ENCODE data around the gene SCN1B.

DNA sequence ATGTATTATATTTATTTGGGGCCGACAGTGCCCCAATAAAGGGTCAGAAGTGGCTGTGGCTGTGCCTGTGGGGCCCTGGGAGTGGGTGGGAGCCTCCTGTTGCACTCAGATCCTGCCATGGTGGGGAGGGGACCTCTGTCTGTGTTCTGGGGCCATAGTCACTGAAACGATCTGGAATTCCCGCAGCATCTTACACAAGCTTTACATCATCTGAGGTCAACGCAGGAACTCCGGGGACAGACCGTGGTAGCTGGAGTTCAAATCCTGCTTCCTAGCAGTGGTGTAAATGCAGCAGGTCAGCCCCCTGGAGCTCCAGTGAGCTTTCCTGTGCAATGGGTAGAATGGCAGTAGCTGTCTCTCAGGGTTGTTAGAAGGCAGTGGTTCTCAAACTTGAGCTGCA lies 3.9 kb upstream of the SCN1B start:
- TF ChIP-seq, protein P1, sequence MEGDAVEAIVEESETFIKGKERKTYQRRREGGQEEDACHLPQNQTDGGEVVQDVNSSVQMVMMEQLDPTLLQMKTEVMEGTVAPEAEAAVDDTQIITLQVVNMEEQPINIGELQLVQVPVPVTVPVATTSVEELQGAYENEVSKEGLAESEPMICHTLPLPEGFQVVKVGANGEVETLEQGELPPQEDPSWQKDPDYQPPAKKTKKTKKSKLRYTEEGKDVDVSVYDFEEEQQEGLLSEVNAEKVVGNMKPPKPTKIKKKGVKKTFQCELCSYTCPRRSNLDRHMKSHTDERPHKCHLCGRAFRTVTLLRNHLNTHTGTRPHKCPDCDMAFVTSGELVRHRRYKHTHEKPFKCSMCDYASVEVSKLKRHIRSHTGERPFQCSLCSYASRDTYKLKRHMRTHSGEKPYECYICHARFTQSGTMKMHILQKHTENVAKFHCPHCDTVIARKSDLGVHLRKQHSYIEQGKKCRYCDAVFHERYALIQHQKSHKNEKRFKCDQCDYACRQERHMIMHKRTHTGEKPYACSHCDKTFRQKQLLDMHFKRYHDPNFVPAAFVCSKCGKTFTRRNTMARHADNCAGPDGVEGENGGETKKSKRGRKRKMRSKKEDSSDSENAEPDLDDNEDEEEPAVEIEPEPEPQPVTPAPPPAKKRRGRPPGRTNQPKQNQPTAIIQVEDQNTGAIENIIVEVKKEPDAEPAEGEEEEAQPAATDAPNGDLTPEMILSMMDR (IDR thresholded peaks at IDR 0.05), result no peak
- TF ChIP-seq POLR2A (IDR thresholded peaks at IDR 0.05) (no peak), POLR2AphosphoS5 (IDR thresholded peaks at IDR 0.05; ENCODE audit: insufficient read depth in 1 of 2, low read depth in 1 of 2) (no peak)
